Fibroblast of lung (primary cell): ENCODE results near the gene RDH5.

Experiments used
- EZH2 ChIP-seq: IDR thresholded peaks from 2 replicates; pipeline ENCODE4 v1.5.1; 2012; ENCODE audit warnings: low read length, control low read depth, mild to moderate bottlenecking; ENCODE audit errors: missing control alignments
- TF ChIP-seq, protein P1 (sequence below), 2 donors: IDR thresholded peaks in 1 of 2; conservative IDR thresholded peaks in 1 of 2; 1 replicate in 1 of 2; 2 replicates in 1 of 2; pipeline ENCODE4 v1.5.1; 2011 to 2012; ENCODE audit warnings: low read length in 2 of 2, control low read depth in 1 of 2, inconsistent platforms in 1 of 2, low read depth in 1 of 2, mild to moderate bottlenecking in 1 of 2

DNA sequence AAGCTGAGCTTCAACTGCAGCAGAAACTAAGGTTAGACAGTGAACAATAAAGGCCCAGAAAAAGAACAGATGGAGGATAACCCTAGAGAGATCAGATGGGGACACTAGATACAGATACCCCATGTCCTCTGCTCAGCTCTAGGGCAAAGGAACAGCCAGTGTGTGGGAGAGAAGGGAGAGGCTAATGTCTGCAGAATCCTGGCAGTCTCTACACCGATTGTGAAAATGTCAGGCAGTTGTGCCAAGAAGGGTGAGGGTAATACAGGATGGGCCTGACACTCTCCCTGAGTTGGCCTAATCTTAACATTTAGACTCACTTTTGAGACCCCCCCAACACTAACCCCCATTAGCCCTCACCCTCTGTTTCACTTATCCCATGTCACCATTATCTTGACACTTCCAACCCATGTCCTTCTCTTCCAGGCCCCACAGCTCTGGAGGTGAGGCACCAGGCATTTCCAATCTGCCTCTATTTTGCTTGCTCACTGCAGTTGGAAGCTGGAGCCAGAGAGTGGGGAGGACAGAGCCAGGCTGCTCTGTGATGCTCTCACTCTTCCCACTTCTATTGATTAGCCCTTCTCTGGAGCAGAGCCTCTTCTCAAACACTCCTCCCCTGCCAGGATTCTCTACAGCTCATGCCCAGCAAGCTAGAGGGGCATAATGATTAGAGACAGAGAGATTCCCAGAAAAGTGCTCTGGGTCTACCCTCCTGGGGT lies 7.3 kb upstream of the RDH5 start:
- no peak for TF ChIP-seq EZH2
- TF ChIP-seq, protein P1, sequence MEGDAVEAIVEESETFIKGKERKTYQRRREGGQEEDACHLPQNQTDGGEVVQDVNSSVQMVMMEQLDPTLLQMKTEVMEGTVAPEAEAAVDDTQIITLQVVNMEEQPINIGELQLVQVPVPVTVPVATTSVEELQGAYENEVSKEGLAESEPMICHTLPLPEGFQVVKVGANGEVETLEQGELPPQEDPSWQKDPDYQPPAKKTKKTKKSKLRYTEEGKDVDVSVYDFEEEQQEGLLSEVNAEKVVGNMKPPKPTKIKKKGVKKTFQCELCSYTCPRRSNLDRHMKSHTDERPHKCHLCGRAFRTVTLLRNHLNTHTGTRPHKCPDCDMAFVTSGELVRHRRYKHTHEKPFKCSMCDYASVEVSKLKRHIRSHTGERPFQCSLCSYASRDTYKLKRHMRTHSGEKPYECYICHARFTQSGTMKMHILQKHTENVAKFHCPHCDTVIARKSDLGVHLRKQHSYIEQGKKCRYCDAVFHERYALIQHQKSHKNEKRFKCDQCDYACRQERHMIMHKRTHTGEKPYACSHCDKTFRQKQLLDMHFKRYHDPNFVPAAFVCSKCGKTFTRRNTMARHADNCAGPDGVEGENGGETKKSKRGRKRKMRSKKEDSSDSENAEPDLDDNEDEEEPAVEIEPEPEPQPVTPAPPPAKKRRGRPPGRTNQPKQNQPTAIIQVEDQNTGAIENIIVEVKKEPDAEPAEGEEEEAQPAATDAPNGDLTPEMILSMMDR (conservative IDR thresholded peaks at IDR 0.05 in 1 of 2, IDR thresholded peaks at IDR 0.05 in 1 of 2; ENCODE audit: low read depth in 1 of 2, low read length in 2 of 2), result no peak
